WTC11 (cell line): ENCODE data around the gene VSTM2L. TPM values are rescaled to one million over a fixed set of nuclear protein-coding genes. Genes with fewer than 3 reads are reported as not detected.

ENCODE experiments used
- ATAC-seq: fragments of 200-7000 bp; cut with Tn5 transposase; 2 replicates; pipeline ENCODE4 v1.10.0; 2021; ENCODE audit warnings: mild to moderate bottlenecking, moderate library complexity
- CTCF ChIA-PET: fragments of 300-600 bp; sonication (Branson Sonifier 250); formaldehyde crosslinking; loops from one replicate; lab custom pipeline; 2021; ENCODE audit warnings: antibody characterized with exemption; lab: Charles Lee
- POLR2A ChIA-PET: fragments of 350-600 bp; sonication (Branson Sonifier 250); formaldehyde crosslinking; loops from one replicate; lab custom pipeline; 2021; ENCODE audit warnings: antibody characterized with exemption; lab: Charles Lee
- DNase-seq: peaks from one replicate; pipeline ENCODE4 v3.0.0; 2021; ENCODE audit warnings: low spot score
- H3K27ac Mint-ChIP-seq: 2 replicates; pipeline ENCODE4 v1.8.0; 2021; ENCODE audit warnings: mixed read lengths
- H3K27me3 Mint-ChIP-seq: 2 replicates; pipeline ENCODE4 v1.8.0; 2021; ENCODE audit warnings: low read depth, mild to moderate bottlenecking, moderate library complexity, mixed read lengths
- H3K36me3 Mint-ChIP-seq: 2 replicates; pipeline ENCODE4 v1.8.0; 2021; ENCODE audit warnings: mixed read lengths
- H3K4me1 Mint-ChIP-seq: 2 replicates; pipeline ENCODE4 v1.8.0; 2022; ENCODE audit warnings: mixed read lengths
- H3K4me3 Mint-ChIP-seq: 2 replicates; pipeline ENCODE4 v1.8.0; 2021; ENCODE audit warnings: mild to moderate bottlenecking, moderate library complexity, mixed read lengths
- H3K9me3 Mint-ChIP-seq: 2 replicates; pipeline ENCODE4 v1.8.0; 2021; ENCODE audit warnings: mixed read lengths
- ATF1 ChIP-seq: sonication (generic); formaldehyde crosslinking; IDR thresholded peaks from 2 replicates; pipeline ENCODE4 v1.8.1; 2023; ENCODE audit warnings: mild to moderate bottlenecking, moderate library complexity, missing genetic modification reagents
- ATF2 ChIP-seq: sonication (generic); formaldehyde crosslinking; IDR thresholded peaks from 2 replicates; pipeline ENCODE4 v1.8.1; 2022; ENCODE audit warnings: low read depth, missing genetic modification reagents, borderline replicate concordance
- CREB1 ChIP-seq: sonication (generic); formaldehyde crosslinking; IDR thresholded peaks from 2 replicates; pipeline ENCODE4 v1.8.0; 2023; ENCODE audit warnings: mild to moderate bottlenecking, missing genetic modification reagents
- CREM ChIP-seq: sonication (generic); formaldehyde crosslinking; IDR thresholded peaks from 2 replicates; pipeline ENCODE4 v1.8.1; 2022; ENCODE audit warnings: mild to moderate bottlenecking, missing genetic modification reagents, moderate library complexity
- E2F5 ChIP-seq: sonication (generic); formaldehyde crosslinking; IDR thresholded peaks from 2 replicates; pipeline ENCODE4 v1.8.1; 2022; ENCODE audit warnings: mild to moderate bottlenecking, moderate library complexity, missing genetic modification reagents
- ELF4 ChIP-seq: sonication (generic); formaldehyde crosslinking; IDR thresholded peaks from 2 replicates; pipeline ENCODE4 v1.8.1; 2022; ENCODE audit warnings: low read depth, mild to moderate bottlenecking, moderate library complexity, missing genetic modification reagents
- FOXP4 ChIP-seq: sonication (generic); formaldehyde crosslinking; IDR thresholded peaks from 2 replicates; pipeline ENCODE4 v1.8.0; 2022; ENCODE audit warnings: mild to moderate bottlenecking, missing genetic modification reagents
- JAZF1 ChIP-seq: fragments of 250-450 bp; sonication (Bioruptor Pico); IDR thresholded peaks from 2 replicates; pipeline ENCODE4 v1.9.0; 2021; ENCODE audit warnings: moderate library complexity, mild to moderate bottlenecking, inconsistent platforms
- KAT7 ChIP-seq: sonication (generic); formaldehyde crosslinking; IDR thresholded peaks from 2 replicates; pipeline ENCODE4 v1.8.1; 2023; ENCODE audit warnings: missing genetic modification reagents, mild to moderate bottlenecking, borderline replicate concordance
- OVOL2 ChIP-seq: fragments of 250-450 bp; sonication (Bioruptor Pico); IDR thresholded peaks from 2 replicates; pipeline ENCODE4 v1.9.0; 2021; ENCODE audit warnings: mild to moderate bottlenecking, borderline replicate concordance
- PRRX2 ChIP-seq: fragments of 250-450 bp; sonication (Bioruptor Pico); IDR thresholded peaks from 2 replicates; pipeline ENCODE4 v1.8.0; 2021; ENCODE audit warnings: mild to moderate bottlenecking
- RORB ChIP-seq: fragments of 250-450 bp; sonication (Bioruptor Pico); IDR thresholded peaks from 2 replicates; pipeline ENCODE4 v1.9.0; 2021; ENCODE audit warnings: mild to moderate bottlenecking
- SMAD3 ChIP-seq: sonication (generic); formaldehyde crosslinking; IDR thresholded peaks from 2 replicates; pipeline ENCODE4 v1.8.0; 2022; ENCODE audit warnings: missing genetic modification reagents, mild to moderate bottlenecking, borderline replicate concordance
- STAT6 ChIP-seq: sonication (generic); formaldehyde crosslinking; conservative IDR thresholded peaks from 2 replicates; pipeline ENCODE4 v1.8.1; 2023; ENCODE audit warnings: mild to moderate bottlenecking, low read depth, missing genetic modification reagents, moderate library complexity
- ZNF138 ChIP-seq: sonication (generic); formaldehyde crosslinking; conservative IDR thresholded peaks from 2 replicates; pipeline ENCODE4 v1.8.1; 2022; ENCODE audit warnings: mild to moderate bottlenecking, moderate library complexity, missing genetic modification reagents
- ZNF219 ChIP-seq: sonication (generic); formaldehyde crosslinking; IDR thresholded peaks from 2 replicates; pipeline ENCODE4 v1.8.0; 2023; ENCODE audit warnings: missing genetic modification reagents, mild to moderate bottlenecking, borderline replicate concordance
- ZNF232 ChIP-seq: sonication (generic); formaldehyde crosslinking; IDR thresholded peaks from 2 replicates; pipeline ENCODE4 v1.8.0; 2022; ENCODE audit warnings: mild to moderate bottlenecking, missing genetic modification reagents
- ZNF281 ChIP-seq: sonication (generic); formaldehyde crosslinking; IDR thresholded peaks from 2 replicates; pipeline ENCODE4 v1.8.0; 2023; ENCODE audit warnings: mild to moderate bottlenecking, missing genetic modification reagents
- ZNF317 ChIP-seq: sonication (generic); formaldehyde crosslinking; IDR thresholded peaks from 2 replicates; pipeline ENCODE4 v1.8.1; 2023; ENCODE audit warnings: low read depth, mild to moderate bottlenecking, moderate library complexity, missing genetic modification reagents, borderline replicate concordance
- ZNF396 ChIP-seq: fragments of 250-450 bp; sonication (Bioruptor Pico); IDR thresholded peaks from 2 replicates; pipeline ENCODE4 v1.8.0; 2021; ENCODE audit warnings: mild to moderate bottlenecking, moderate library complexity, borderline replicate concordance
- ZNF416 ChIP-seq: fragments of 250-450 bp; sonication (Bioruptor Pico); IDR thresholded peaks from 2 replicates; pipeline ENCODE4 v1.9.0; 2021; ENCODE audit warnings: mild to moderate bottlenecking, inconsistent platforms
- ZNF423 ChIP-seq: fragments of 250-450 bp; sonication (Bioruptor Pico); IDR thresholded peaks from 2 replicates; pipeline ENCODE4 v2.1.2; 2022; ENCODE audit warnings: mild to moderate bottlenecking, moderate library complexity
- total RNA-seq: library from RNA; stranded (reverse); gene quantifications from 3 replicates; pipeline ENCODE4 v1.2.3, GENCODE V29; 2021
- TF ChIP-seq, protein P1 (sequence below): fragments of 250-450 bp; sonication (Bioruptor Pico); IDR thresholded peaks from 2 replicates; pipeline ENCODE4 v1.9.0; 2021; ENCODE audit warnings: mild to moderate bottlenecking
- TF ChIP-seq, protein P2 (sequence below): fragments of 250-450 bp; sonication (Bioruptor Pico); IDR thresholded peaks from 2 replicates; pipeline ENCODE4 v1.8.0; 2021; ENCODE audit warnings: mild to moderate bottlenecking

VSTM2L gene
- total RNA-seq, 1 experiment from 2014 or later: 1.9 TPM

DNA sequence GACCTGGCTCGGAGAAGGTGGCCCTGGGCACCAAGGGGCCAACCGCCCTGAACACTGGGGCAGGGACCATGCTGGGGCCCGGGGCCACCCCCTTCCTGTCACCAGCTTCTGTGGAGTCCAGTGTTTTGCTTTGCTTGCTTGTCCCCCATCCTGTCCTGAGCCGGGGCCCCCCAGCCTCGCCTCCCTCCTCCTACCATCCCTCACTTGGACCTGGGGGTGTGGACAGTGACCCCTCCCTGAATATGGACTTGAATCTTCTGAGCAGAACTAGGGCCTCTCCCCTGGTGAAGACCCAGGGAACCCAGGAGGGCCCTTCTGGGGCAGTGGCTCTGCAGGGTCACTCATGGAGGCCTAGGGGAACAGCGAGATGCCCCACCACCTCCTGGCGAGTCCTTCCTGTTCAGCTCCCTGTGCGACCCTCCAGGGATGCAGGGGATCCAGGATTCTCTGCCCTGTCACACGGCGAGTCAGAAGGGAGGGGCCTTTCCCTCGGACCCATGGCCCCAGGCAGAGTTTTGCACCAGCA, 41.6 kb downstream of the VSTM2L start:
- ChIA-PET CTCF (interaction anchor here (0.6 to 3.1 kb wide), 19 partner anchors 9 to 988 kb away, joined by 3 to 14 read pairs (median 5); no protein-coding TSS in a partner anchor), POLR2A (interaction anchor here (0.6 kb wide), 1 partner anchor 10 kb away, joined by 3 read pairs; no protein-coding TSS in a partner anchor)
- peaks cover 2% of the 10 kb centered on the region; the same call in 1 of the 2 replicates for H3K36me3 Mint-ChIP-seq
- H3K4me3 Mint-ChIP-seq: no peak overlapping the region
- H3K27me3 Mint-ChIP-seq: no peaks in the 10 kb centered on the region; the same call in 1 of the 2 replicates
- H3K9me3 Mint-ChIP-seq: peaks cover 15% of the 10 kb centered on the region
- DNase-seq: no peak
- no peak overlapping the region for H3K27ac Mint-ChIP-seq
- TF ChIP-seq ZNF281 (CRISPR knock-in tag): no peak
- TF ChIP-seq CREB1 (CRISPR knock-in tag): no peak
- TF ChIP-seq CREM (CRISPR knock-in tag): no peak
- no peak for TF ChIP-seq KAT7 (CRISPR knock-in tag)
- TF ChIP-seq ZNF138: no peak
- no peak for TF ChIP-seq ELF4 (CRISPR knock-in tag)
- TF ChIP-seq JAZF1 (CRISPR knock-in tag): no peak
- no peak for TF ChIP-seq E2F5 (CRISPR knock-in tag)
- TF ChIP-seq PRRX2: no peak
- TF ChIP-seq, protein P1, sequence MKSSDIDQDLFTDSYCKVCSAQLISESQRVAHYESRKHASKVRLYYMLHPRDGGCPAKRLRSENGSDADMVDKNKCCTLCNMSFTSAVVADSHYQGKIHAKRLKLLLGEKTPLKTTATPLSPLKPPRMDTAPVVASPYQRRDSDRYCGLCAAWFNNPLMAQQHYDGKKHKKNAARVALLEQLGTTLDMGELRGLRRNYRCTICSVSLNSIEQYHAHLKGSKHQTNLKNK (CRISPR knock-in tag): no peak
- no peak for TF ChIP-seq STAT6 (CRISPR knock-in tag)
- TF ChIP-seq RORB: no peak
- TF ChIP-seq ZNF219 (CRISPR knock-in tag): no peak
- no peak for TF ChIP-seq ZNF232 (CRISPR knock-in tag)
- TF ChIP-seq SMAD3 (CRISPR knock-in tag): no peak
- TF ChIP-seq, all 79 proteins: peak for 0
- H3K4me1 Mint-ChIP-seq: peaks cover 3% of the 10 kb centered on the region; the same call in 1 of the 2 replicates
- ATAC-seq: no peak

DNA sequence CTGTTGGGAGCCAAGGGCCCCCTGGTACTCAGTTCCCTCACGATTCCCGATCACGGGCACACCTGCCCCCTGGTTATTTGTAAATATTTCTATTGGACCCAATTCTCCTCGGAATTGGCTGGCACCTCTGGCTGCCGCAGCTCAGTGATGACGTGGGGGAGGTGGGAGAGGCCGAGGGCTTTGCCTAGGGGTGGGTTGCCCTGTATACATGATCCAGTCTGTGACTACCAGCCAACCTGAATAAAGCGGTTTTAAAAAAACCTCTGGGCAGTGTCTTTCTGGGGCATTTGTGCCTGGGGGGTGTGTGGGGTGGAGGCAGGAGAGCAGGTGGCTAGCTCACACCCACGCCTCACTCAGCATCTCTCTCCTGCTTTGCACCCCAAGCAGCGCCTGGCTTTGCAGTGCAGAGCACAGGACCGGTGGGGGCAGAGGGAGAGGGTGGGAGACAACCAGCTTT, 42.2 kb downstream of the VSTM2L start:
- no peak for ATAC-seq
- Mint-ChIP-seq H3K4me1 (peaks cover 3% of the 10 kb centered on the region; the same call in 1 of the 2 replicates), H3K27ac (no peak overlapping the region), H3K9me3 (peaks cover 15% of the 10 kb centered on the region), H3K36me3 (peaks cover 2% of the 10 kb centered on the region; the same call in 1 of the 2 replicates), H3K27me3 (no peaks in the 10 kb centered on the region; the same call in 1 of the 2 replicates), H3K4me3 (no peak overlapping the region)
- CTCF ChIA-PET: interaction anchor here (1.5 to 3.1 kb wide), 4 partner anchors 26 to 381 kb away, joined by 4 to 11 read pairs (median 8); no protein-coding TSS in a partner anchor
- no peak for DNase-seq
- POLR2A ChIA-PET: no interaction called here
- TF ChIP-seq OVOL2 (CRISPR knock-in tag) (no peak), ATF2 (CRISPR knock-in tag) (no peak), ZNF416 (no peak), ZNF317 (CRISPR knock-in tag) (no peak), FOXP4 (CRISPR knock-in tag) (no peak), CREM (CRISPR knock-in tag) (no peak), ZNF396 (CRISPR knock-in tag) (no peak), ZNF423 (CRISPR knock-in tag) (no peak), ATF1 (CRISPR knock-in tag) (no peak)
- TF ChIP-seq, protein P2, sequence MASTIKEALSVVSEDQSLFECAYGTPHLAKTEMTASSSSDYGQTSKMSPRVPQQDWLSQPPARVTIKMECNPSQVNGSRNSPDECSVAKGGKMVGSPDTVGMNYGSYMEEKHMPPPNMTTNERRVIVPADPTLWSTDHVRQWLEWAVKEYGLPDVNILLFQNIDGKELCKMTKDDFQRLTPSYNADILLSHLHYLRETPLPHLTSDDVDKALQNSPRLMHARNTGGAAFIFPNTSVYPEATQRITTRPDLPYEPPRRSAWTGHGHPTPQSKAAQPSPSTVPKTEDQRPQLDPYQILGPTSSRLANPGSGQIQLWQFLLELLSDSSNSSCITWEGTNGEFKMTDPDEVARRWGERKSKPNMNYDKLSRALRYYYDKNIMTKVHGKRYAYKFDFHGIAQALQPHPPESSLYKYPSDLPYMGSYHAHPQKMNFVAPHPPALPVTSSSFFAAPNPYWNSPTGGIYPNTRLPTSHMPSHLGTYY (CRISPR knock-in tag): no peak
